Hindlimb muscle (tissue), 1 donor: ENCODE measurements around the gene ABCG4. TPM values are rescaled to one million over a fixed set of nuclear protein-coding genes. Genes with fewer than 3 reads are reported as not detected.
"Not testable (repeated sequence)": the region's sequence is repeated elsewhere in the genome, so short reads cannot be mapped to it uniquely, and the experiment has no call there.

ENCODE experiments used
- DNase-seq: peaks from one replicate; pipeline ENCODE4 v3.0.0-alpha.2; 2013
- polyA plus RNA-seq: library from polyadenylated mRNA; unstranded; fragments of 120-200 nt; gene quantifications from one replicate; pipeline ENCODE4 v1.2.1, GENCODE V29; 2013; ENCODE audit not compliant: insufficient read length

Gene ABCG4
- polyA plus RNA-seq, 1 donor: 0.34 TPM

- DNase-seq: no peak
Observed at GRCh38 chr11:119185981-119186634, 37.3 kb downstream of the ABCG4 start.

GRCh38 chr11:119187123-119187892 is 38.5 kb downstream of the ABCG4 start:
- DNase-seq: no peak

GRCh38 chr11:119188067-119188466 is 39.2 kb downstream of the ABCG4 start:
- no peak for DNase-seq

GRCh38 chr11:119188887-119189286 is 40.0 kb downstream of the ABCG4 start:
- no peak for DNase-seq

- no peak for DNase-seq
Observed at GRCh38 chr11:119189393-119189792, 40.5 kb downstream of the ABCG4 start.

GRCh38 chr11:119190531-119190930 is 41.7 kb downstream of the ABCG4 start:
- no peak for DNase-seq

- DNase-seq: not testable (repeated sequence)
Observed at GRCh38 chr11:119191265-119191664, 42.4 kb downstream of the ABCG4 start.

GRCh38 chr11:119192111-119192510 is 43.3 kb downstream of the ABCG4 start:
- DNase-seq: no peak

GRCh38 chr11:119193001-119193400 is 44.1 kb downstream of the ABCG4 start:
- DNase-seq: no peak

GRCh38 chr11:119193626-119194025 is 44.8 kb downstream of the ABCG4 start:
- DNase-seq: no peak

- DNase-seq: no peak
Observed at GRCh38 chr11:119194811-119195440, 46.1 kb downstream of the ABCG4 start.

- no peak for DNase-seq
Observed at GRCh38 chr11:119195680-119196079, 46.8 kb downstream of the ABCG4 start.

- DNase-seq: peak; percentile 72
Observed at GRCh38 chr11:119196833-119197483, 48.1 kb downstream of the ABCG4 start.

GRCh38 chr11:119198925-119199324 is 50.1 kb downstream of the ABCG4 start:
- no peak for DNase-seq

- not testable (repeated sequence) for DNase-seq
Observed at GRCh38 chr11:119201236-119201635, 52.4 kb downstream of the ABCG4 start.

- no peak for DNase-seq
Observed at GRCh38 chr11:119202554-119202953, 53.7 kb downstream of the ABCG4 start.

- no peak for DNase-seq
Observed at GRCh38 chr11:119204066-119204465, 55.2 kb downstream of the ABCG4 start.

GRCh38 chr11:119205080-119205479 is 56.2 kb downstream of the ABCG4 start:
- DNase-seq: no peak

GRCh38 chr11:119205574-119206510 is 57.0 kb downstream of the ABCG4 start, which contains the start of gene CBL:
Gene CBL, plus strand, starts transcription at chr11:119206339. Its CDS starts 79 bp downstream, at chr11:119206418.
- DNase-seq: peak; percentile 93

- peak; percentile 38 for DNase-seq
Observed at GRCh38 chr11:119206511-119207414, 57.9 kb downstream of the ABCG4 start.
